GM19193 (cell line): Measurements from ENCODE around the gene SOST.

Experiments used
- POLR2A ChIP-seq: IDR thresholded peaks from 4 replicates; pipeline ENCODE4 v1.6.1; 2011; ENCODE audit not compliant: insufficient read depth, insufficient read length; ENCODE audit errors: extremely low read depth

The SOST gene

DNA sequence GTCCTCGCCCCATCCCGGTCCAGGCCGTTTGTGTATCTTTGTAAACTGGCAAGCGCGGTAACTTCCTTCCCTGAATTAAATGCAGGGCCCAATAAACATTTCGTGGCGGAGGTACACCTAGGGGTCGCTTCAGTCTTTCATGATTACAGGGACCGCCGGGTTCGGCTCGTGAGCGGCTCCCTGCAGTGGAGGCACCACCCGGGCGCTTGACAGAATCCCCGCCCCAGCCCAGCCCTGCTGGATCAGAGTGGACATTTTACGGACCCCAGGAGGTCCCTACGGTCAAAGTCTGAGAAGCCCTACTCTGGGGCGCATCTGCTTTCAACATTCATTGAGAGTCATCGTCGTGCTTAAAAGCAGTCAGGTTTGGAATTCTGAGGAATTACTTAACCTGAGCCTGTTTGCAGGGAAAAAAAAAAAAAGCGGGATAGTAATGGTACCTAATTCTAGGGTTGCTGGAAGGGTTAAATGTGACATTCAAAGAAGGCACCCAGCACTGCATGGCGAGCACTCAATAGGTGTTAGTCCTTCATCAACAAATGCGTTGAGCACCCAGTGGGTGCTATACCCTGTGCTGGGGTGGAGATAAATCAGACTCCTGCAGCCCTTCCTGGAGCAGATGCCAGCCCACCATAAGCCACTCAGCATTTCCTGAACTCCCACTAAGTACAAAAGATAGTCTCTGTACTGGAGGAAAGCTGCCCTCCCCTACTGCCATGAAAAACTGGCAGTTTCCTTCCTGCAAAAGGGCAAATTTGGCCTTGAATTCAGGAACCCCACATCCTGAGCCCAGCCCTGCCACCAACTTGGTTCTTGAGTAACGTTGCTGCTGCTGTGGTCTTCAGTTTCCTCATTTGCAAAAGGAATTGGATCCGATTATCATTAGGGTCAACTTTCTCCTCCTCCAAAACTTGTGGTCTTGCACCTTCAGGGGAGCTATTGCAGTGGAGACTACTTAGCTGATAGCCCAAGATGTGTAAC lies 20.8 kb upstream of the SOST start:
- no peak for TF ChIP-seq POLR2A

DNA sequence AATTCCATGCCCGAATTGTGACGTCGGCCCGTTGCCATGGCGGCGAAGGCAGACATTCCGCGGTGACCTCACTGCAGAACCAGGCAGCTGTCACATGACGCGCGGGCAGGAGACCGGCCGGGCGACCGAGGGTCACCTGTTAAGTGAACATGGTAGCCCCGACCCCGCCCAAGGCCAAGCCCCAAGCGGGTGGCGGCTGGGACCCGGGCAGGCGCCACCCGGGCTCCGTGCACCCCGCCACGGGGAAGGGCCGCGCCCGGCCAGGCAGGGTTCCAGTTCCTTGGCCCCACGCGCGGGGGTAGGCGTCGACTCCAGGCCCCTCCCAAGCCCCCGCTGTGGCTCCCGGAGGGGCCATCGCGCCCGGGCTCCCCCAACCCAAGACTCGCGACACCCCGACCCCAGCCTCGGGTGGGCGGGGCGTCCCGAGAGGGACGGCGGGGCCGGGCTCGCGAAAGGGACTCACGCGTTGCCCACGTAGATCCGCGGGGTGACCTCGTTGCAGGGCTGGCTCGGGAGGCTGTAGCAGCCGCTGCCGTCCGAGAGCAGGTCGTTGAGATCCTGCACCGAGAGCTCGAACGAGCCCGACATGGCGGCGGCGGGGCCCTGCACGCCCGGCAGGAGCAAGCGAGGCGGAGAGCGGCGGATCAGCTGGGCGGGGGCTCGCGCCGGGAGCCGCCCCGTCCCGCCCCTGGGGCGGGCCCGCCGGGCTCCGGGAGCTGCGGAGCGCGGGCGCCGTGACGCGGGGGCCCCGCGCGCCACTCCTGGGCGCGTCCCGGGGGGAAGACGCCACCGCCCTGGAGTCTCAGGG lies 19.9 kb upstream of the SOST start, which contains the start of gene DUSP3:
Gene DUSP3, minus strand, starts transcription at position 641 of the 808 bp plus-strand sequence. Its CDS starts 53 bp downstream, at position 588.
- peak; percentile 73 for TF ChIP-seq POLR2A

- TF ChIP-seq POLR2A = no peak
Measured at GRCh38 chr17:43774304-43775250, 16.0 kb upstream of the SOST start.

DNA sequence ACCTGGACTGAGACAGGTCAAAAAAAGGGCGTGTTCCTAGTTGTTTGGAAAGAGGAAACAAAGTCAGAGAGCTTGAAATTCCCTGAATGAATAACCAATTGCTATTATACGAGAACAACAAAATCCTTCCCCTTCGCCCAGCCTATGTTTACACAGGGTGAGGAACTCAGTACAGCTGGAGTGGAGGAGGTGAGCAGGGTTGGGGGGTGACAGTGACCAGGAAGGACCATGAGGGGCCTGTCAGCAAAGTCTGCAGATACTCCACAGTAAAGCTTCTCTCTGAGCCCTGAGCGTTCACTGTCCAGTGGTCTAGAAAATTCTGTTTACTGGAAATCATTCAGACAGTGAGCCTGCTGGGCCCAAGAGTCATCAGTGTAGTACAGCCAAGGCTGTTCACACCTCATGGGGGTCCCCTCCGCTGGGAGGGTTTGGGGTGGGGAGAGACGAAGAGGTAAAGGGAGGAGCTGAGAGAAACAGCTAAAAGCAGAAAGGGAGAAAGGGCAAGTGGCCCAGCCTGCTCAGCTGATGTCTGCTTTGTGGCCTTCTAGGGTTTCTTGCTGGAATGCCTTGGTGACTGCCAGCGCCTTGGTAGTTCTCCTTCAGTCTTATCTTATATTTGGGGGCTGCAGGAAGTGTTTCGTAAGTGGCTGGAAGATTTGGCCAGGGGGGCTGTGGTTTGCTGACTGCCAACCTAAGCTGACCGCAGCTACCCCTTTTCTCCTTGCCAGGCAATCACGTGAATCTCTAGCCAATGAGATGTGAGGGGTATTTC lies 14.5 kb upstream of the SOST start:
- no peak for TF ChIP-seq POLR2A

DNA sequence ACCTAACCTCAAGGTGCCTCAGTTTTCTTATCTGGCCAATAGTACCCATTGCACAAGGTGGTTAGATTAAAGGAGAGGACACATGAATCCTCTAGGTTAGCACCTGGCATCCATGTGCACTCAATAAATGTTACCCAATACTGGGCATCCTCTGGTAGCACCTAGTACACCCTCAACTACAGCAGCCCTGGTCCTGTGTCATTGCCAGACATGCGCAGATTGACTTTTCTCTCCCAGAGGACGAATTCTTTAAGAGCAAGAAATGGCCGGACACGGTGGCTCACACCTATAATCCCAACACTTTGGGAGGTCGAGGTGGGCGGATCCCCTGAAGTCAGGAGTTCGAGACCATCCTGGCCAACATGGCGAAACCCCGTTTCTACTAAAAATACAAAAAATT lies 12.9 kb upstream of the SOST start:
- no peak for TF ChIP-seq POLR2A

GRCh38 chr17:43770957-43771356 lies 12.4 kb upstream of the SOST start:
- no peak for TF ChIP-seq POLR2A

DNA sequence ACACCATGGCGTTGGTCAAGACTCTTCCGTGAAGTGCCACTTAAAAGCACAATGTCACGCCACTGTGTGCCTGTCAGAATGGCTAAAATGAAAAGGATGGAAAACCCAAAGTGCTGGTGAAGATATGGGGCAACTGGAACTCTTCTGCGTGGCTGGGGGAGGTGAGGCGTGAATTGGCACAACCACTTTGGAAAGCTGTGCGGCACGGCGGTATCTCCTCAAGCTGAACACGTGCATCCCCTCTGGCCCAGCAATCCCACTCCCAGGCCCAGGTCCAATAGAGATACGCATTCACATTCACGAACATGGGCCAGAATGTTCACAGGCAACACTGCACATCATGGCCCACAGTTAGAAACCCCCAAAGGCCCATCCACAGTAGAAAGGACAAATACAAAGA lies 11.3 kb upstream of the SOST start:
- no peak for TF ChIP-seq POLR2A

GRCh38 chr17:43769426-43769825 lies 10.8 kb upstream of the SOST start:
- TF ChIP-seq POLR2A = no peak

- no peak for TF ChIP-seq POLR2A
Measured at GRCh38 chr17:43768943-43769342, 10.4 kb upstream of the SOST start.

GRCh38 chr17:43768382-43768781 lies 9.8 kb upstream of the SOST start:
- no peak for TF ChIP-seq POLR2A

GRCh38 chr17:43767713-43768059 lies 9.1 kb upstream of the SOST start:
- no peak for TF ChIP-seq POLR2A

GRCh38 chr17:43767053-43767712 lies 8.6 kb upstream of the SOST start:
- TF ChIP-seq POLR2A = no peak

DNA sequence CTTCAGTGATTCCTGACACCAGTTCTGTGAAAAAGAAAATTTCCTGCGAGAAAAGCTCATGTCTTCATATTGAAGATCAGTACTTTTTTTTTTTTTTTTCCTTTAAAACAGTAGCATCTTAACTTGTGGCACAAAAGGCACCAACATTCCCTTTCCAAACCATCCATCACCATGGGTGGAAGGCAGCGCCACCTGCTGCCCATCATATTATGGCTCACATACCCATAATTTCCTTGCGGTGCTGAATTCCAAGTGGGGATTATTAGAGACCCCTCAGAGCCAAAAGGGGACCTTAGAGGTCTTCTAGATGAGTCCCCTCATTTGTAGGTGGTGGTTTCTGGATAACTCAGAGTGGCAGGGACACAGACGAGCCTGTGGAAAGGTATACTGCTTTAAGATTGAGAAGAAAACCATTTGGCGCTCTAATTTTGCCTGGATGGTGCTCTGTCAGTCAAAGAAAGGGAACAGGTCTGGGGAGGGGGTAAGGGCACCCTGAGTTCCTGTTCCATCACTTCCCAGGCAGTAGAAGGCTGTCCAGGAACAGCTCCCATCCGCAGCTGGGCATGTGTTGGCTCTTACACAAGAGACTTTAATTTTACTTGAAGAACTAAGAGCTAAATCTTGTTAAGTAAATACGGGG lies 7.9 kb upstream of the SOST start:
- TF ChIP-seq POLR2A = no peak

DNA sequence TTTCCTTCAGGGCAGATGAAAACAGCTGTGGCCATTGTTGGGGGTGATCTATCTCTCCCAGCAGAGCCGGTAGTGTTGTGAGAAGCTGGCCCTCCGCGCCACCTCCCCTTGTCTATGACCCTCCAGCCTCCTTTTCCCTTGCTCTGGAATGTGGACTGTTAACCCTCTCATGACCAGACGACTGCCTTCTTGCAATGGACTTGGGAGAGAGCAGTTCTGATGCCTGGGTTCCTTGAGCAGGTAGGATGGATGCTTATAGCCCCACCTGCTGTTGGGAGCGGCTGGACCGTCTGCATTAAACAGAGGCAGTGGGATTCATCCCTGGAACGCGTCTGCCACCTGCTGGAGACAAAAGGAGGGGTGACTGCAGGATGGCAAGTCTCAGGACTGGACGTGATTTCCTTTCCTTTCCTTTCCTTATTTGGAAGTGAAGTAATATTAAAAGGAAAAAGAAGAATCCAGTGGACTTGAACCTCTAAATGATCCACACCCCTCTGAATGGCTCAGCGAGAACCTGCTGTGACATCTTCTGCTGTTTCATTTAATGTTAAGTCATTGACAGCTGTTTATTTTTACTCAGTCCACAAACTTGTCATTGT lies 1.8 kb upstream of the SOST start:
- TF ChIP-seq POLR2A = no peak
